Activated T-helper 17 cell treated with anti-CD3 and anti-CD28 coated beads, Interleukin-2, amount 50 U/mL, for 72 hours (primary cell): ENCODE results near the gene KRTAP5-8. TPM values are rescaled to one million over a fixed set of nuclear protein-coding genes. Genes with fewer than 3 reads are reported as not detected.

ENCODE experiments used
- ATAC-seq: fragments of 150-1000 bp; cut with Tn5 transposase; replicated peaks from 2 replicates; pipeline ENCODE4 v1.10.0; 2021; ENCODE audit warnings: mild to moderate bottlenecking, moderate library complexity
- H3K27ac Mint-ChIP-seq: one replicate; pipeline ENCODE4 v1.8.0; 2022; ENCODE audit warnings: mixed read lengths
- H3K27me3 Mint-ChIP-seq: one replicate; pipeline ENCODE4 v1.8.0; 2022; ENCODE audit warnings: mixed read lengths
- H3K36me3 Mint-ChIP-seq: one replicate; pipeline ENCODE4 v1.8.0; 2022; ENCODE audit warnings: low read depth, mild to moderate bottlenecking, mixed read lengths
- H3K4me1 Mint-ChIP-seq: one replicate; pipeline ENCODE4 v1.8.0; 2022; ENCODE audit warnings: mixed read lengths
- H3K4me3 Mint-ChIP-seq: one replicate; pipeline ENCODE4 v1.8.0; 2022; ENCODE audit warnings: mild to moderate bottlenecking, mixed read lengths
- H3K9me3 Mint-ChIP-seq: one replicate; pipeline ENCODE4 v1.8.0; 2022; ENCODE audit warnings: mixed read lengths
- total RNA-seq, 2 donors: library from RNA; stranded (reverse); gene quantifications; one replicate each; pipeline ENCODE4 v1.2.3, GENCODE V29; 2022

Gene KRTAP5-8
- total RNA-seq, 2 donors from 2014 or later, result 0.50 TPM; not detected in 1

DNA sequence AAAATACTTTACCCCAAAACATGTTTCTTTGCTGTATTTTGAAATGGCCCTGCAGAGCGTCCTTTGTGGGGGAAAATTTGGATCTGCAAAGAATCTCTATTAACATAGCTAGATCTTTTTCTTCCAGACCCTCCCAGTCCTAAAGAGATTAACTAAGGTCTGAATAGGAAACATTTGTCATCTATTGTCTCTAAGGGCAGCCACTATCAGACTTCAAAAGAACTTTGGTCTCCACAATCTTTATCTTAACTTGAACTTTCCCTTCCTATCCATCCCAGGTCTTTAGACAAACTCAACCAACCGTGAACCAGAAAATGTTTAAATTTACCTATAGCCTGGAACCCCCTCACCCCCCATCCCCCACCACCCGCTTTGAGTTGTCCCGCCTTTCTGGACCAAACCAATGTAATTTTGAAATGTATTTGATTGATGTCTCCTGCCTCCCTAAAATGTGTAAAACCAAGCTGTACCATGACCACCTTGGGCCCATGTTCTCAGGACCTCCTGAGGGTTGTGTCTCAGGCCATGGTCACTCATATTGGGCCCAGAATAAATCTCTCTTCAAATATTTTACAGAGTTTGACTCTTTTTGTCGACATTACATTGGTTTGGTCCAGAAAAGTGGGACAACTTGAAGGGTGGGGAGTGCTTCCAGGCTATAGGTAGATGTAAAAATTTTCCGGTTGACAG is 6.8 kb downstream of the KRTAP5-8 start:
- Mint-ChIP-seq H3K27me3 (peaks cover 52% of the 10 kb centered on the region), H3K36me3 (no peaks in the 10 kb centered on the region), H3K4me3 (no peak overlapping the region), H3K27ac (no peak overlapping the region), H3K4me1 (peaks cover 18% of the 10 kb centered on the region), H3K9me3 (peaks cover 5% of the 10 kb centered on the region)
- no peak for ATAC-seq

GRCh38 chr11:71545405-71545966 is 7.7 kb downstream of the KRTAP5-8 start:
- H3K4me3 Mint-ChIP-seq, result no peak overlapping the region
- peaks cover 5% of the 10 kb centered on the region for H3K9me3 Mint-ChIP-seq
- H3K4me1 Mint-ChIP-seq, result peaks cover 18% of the 10 kb centered on the region
- H3K27ac Mint-ChIP-seq, result no peak overlapping the region
- no peak for ATAC-seq
- H3K36me3 Mint-ChIP-seq, result no peaks in the 10 kb centered on the region
- H3K27me3 Mint-ChIP-seq, result peaks cover 56% of the 10 kb centered on the region

DNA sequence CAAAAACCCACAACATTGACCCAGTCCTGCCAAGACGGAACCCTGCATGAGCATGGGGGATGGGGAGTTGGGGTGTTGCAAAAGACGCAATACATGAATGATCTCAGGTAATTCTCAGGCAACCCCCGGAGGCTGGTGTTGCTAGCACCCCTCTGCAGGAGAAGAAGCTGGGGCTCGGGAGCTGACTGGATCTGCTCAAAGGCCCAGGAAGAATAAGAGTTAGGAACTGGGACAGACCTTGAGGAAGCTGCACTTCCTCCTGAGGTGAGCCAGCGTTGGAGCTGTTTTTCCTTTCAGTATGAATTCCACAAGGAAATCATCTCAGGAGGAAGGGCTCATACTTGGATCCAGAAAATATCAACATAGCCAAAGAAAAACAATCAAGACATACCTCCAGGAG is 10.3 kb downstream of the KRTAP5-8 start, which contains the start of gene KRTAP5-9:
TSS of gene KRTAP5-9 (plus strand) at position 301 of the 400 bp plus-strand sequence. CDS start 238 bp downstream, outside the sequence.
- no peak for ATAC-seq
- peaks cover 38% of the 10 kb centered on the region for H3K27me3 Mint-ChIP-seq
- no peak within 1 kb of the TSS for H3K27ac Mint-ChIP-seq
- H3K4me3 Mint-ChIP-seq, result no peak within 1 kb of the TSS
- no peaks in the 10 kb centered on the region for H3K9me3 Mint-ChIP-seq
- H3K36me3 Mint-ChIP-seq, result no peaks in the 10 kb centered on the region
- H3K4me1 Mint-ChIP-seq, result peaks cover 10% of the 10 kb centered on the region

- no peaks in the 10 kb centered on the region for H3K9me3 Mint-ChIP-seq
- ATAC-seq, result no peak
- H3K4me3 Mint-ChIP-seq, result no peak overlapping the region
- H3K4me1 Mint-ChIP-seq, result peaks cover 4% of the 10 kb centered on the region
- H3K36me3 Mint-ChIP-seq, result no peaks in the 10 kb centered on the region
- H3K27ac Mint-ChIP-seq, result no peak overlapping the region
- peaks cover 38% of the 10 kb centered on the region for H3K27me3 Mint-ChIP-seq
Observed at GRCh38 chr11:71548716-71549151, 10.9 kb downstream of the KRTAP5-8 start.

- Mint-ChIP-seq H3K9me3 (no peaks in the 10 kb centered on the region), H3K27ac (no peak overlapping the region), H3K27me3 (peaks cover 28% of the 10 kb centered on the region), H3K4me1 (no peaks in the 10 kb centered on the region), H3K36me3 (no peaks in the 10 kb centered on the region), H3K4me3 (no peak overlapping the region)
- peak; percentile 45 for ATAC-seq
Observed at GRCh38 chr11:71551711-71552110, 13.9 kb downstream of the KRTAP5-8 start.

DNA sequence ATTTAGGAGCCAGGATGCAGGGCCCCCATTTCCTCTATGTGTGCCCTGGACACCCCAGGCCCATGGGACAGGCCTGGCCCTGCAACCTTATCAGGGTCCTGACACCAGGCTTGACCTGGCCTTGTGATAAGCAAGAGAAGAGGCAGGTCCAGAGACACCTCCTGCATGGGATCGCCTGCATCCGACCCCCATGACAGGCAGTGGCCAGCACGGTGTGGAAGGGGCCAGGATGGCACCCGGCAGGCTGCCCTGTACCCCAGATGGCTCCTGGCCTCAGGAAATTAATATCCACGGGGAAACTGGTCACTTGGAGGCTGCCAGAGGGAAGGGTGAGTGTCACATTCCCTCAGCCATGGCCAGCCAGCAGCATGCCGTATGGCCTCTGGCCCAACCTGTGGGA is 17.2 kb downstream of the KRTAP5-8 start:
- H3K27ac Mint-ChIP-seq, result no peak overlapping the region
- no peak overlapping the region for H3K4me3 Mint-ChIP-seq

DNA sequence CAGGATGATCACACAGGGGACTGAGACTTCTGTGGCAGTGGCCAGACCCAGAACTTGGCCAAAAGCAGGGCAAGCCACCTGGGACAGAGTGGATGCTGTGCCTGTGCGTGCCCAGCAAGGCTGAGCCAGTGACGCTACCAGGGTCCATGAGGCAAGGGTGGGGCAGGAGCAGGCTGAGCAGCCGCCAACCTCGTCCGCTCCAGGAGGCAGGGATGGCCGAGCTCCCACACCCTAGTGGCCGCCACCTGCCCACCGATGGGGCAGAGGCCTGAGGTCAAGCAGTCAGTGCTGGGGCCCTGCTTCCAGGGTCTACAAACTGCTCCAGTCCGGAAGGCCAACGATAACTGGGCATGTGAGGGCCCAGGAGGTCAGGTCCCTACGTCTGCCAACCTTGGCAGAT is 17.7 kb downstream of the KRTAP5-8 start:
- Mint-ChIP-seq H3K9me3 (no peaks in the 10 kb centered on the region), H3K4me3 (no peak overlapping the region), H3K27ac (no peak overlapping the region), H3K27me3 (peaks cover 14% of the 10 kb centered on the region), H3K4me1 (no peaks in the 10 kb centered on the region), H3K36me3 (no peaks in the 10 kb centered on the region)
- no peak for ATAC-seq

More for the DNA sequence above, 17.2 kb downstream of the KRTAP5-8 start:
- H3K4me1 Mint-ChIP-seq, result no peaks in the 10 kb centered on the region
- H3K27me3 Mint-ChIP-seq, result peaks cover 19% of the 10 kb centered on the region
- no peaks in the 10 kb centered on the region for H3K9me3 Mint-ChIP-seq
- H3K36me3 Mint-ChIP-seq, result no peaks in the 10 kb centered on the region
- ATAC-seq, result no peak

DNA sequence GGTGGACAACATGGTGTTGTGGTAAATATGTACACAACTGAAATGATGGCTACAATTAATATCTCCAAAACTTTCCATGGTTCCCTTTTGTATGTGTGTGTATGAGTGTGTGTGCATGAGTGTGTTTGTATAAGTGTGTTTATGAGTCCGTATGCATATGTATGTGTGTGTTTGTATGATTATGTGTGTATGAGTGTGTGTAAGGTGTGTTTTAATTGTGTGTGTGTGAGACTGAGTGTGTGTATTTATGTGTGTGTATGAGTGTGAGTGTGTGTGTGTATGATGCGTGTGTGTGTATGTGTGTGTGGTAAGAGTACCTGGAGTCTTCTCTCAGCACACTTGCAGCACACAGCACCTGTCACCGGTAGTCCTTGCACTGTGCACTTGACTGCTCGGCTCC is 18.2 kb downstream of the KRTAP5-8 start:
- no peak overlapping the region for H3K4me3 Mint-ChIP-seq
- ATAC-seq, result no peak
- H3K9me3 Mint-ChIP-seq, result no peaks in the 10 kb centered on the region
- H3K36me3 Mint-ChIP-seq, result no peaks in the 10 kb centered on the region
- H3K27me3 Mint-ChIP-seq, result peaks cover 16% of the 10 kb centered on the region
- no peak overlapping the region for H3K27ac Mint-ChIP-seq
- no peaks in the 10 kb centered on the region for H3K4me1 Mint-ChIP-seq

DNA sequence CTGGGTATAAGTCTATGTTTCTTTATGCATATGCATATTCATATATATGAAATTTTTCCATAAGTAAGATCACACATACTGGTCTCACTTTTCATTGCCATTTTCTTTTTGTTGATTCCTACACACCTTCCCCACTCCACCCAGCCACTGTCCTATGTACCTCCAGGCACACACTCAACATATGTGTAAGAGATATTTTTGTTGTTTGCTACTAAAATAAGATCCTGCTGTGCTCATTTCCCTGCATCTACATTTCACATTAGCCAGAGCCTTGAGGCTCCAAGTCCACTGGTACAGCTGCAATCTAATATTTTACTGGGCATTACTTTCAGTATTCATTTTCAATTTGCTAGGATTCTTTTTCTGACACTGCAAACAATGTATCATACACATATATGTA is 19.4 kb downstream of the KRTAP5-8 start:
- ATAC-seq, result no peak
- peaks cover 24% of the 10 kb centered on the region for H3K27me3 Mint-ChIP-seq
- H3K27ac Mint-ChIP-seq, result no peak overlapping the region
- H3K4me3 Mint-ChIP-seq, result no peak overlapping the region
- no peaks in the 10 kb centered on the region for H3K36me3 Mint-ChIP-seq
- H3K4me1 Mint-ChIP-seq, result no peaks in the 10 kb centered on the region
- H3K9me3 Mint-ChIP-seq, result no peaks in the 10 kb centered on the region

DNA sequence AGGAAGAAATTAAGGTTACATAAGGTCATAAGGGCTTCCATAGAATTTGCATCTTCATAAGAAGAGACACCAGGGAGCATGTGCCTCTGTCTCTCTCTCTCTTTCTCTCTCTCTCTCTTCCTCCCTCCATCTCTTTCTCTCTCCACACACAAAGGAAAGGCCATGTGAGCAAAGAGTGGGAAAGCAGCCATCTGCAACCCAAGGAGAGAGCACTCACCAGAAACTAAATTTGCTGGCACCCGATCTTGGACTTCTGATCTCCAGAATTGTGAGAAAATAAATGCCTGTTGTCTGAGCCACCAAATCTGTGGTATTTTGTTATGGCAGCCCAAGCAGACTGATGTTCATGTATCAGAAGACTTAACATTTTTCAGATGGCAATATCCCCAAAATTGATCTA is 21.2 kb downstream of the KRTAP5-8 start:
- H3K9me3 Mint-ChIP-seq, result no peaks in the 10 kb centered on the region
- ATAC-seq, result no peak

DNA sequence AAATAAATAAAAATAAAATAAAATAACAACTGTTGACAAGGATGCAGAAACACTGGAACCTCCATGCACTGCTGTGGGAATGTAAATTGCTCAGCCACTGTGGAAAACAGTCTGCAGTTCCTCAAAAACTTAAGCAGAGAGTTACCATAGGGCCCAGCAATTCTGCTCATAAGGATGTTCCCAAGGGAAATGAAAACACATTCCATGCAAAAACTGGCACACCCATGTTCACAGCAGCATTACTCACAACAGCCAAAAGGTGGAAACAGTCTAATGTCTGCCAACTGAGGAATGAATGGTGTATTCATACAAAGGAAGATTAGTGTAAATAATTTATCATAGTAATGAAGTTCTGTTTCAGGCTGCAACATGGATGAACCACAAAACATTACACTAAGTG is 24.3 kb downstream of the KRTAP5-8 start:
- H3K27me3 Mint-ChIP-seq, result peaks cover 44% of the 10 kb centered on the region
- no peak overlapping the region for H3K4me3 Mint-ChIP-seq

More for the DNA sequence above, 21.2 kb downstream of the KRTAP5-8 start:
- no peak overlapping the region for H3K4me3 Mint-ChIP-seq
- peaks cover 5% of the 10 kb centered on the region for H3K4me1 Mint-ChIP-seq
- no peak overlapping the region for H3K27ac Mint-ChIP-seq
- H3K27me3 Mint-ChIP-seq, result peaks cover 37% of the 10 kb centered on the region
- no peaks in the 10 kb centered on the region for H3K36me3 Mint-ChIP-seq

GRCh38 chr11:71563406-71563805 is 25.6 kb downstream of the KRTAP5-8 start:
- H3K27ac Mint-ChIP-seq, result no peak overlapping the region
- peak; percentile 57 for ATAC-seq

More for the DNA sequence above, 24.3 kb downstream of the KRTAP5-8 start:
- Mint-ChIP-seq H3K27ac (no peak overlapping the region), H3K9me3 (no peaks in the 10 kb centered on the region), H3K36me3 (no peaks in the 10 kb centered on the region), H3K4me1 (peaks cover 5% of the 10 kb centered on the region)
- ATAC-seq, result no peak

GRCh38 chr11:71564430-71564829 is 26.6 kb downstream of the KRTAP5-8 start:
- no peak for ATAC-seq
- H3K9me3 Mint-ChIP-seq, result no peaks in the 10 kb centered on the region
- peaks cover 5% of the 10 kb centered on the region for H3K4me1 Mint-ChIP-seq
- H3K4me3 Mint-ChIP-seq, result no peak overlapping the region
- H3K36me3 Mint-ChIP-seq, result no peaks in the 10 kb centered on the region
- H3K27me3 Mint-ChIP-seq, result peaks cover 39% of the 10 kb centered on the region
- no peak overlapping the region for H3K27ac Mint-ChIP-seq

More at GRCh38 chr11:71563406-71563805, 25.6 kb downstream of the KRTAP5-8 start:
- Mint-ChIP-seq H3K27me3 (peaks cover 39% of the 10 kb centered on the region), H3K9me3 (no peaks in the 10 kb centered on the region), H3K36me3 (no peaks in the 10 kb centered on the region), H3K4me3 (no peak overlapping the region), H3K4me1 (peaks cover 5% of the 10 kb centered on the region)

DNA sequence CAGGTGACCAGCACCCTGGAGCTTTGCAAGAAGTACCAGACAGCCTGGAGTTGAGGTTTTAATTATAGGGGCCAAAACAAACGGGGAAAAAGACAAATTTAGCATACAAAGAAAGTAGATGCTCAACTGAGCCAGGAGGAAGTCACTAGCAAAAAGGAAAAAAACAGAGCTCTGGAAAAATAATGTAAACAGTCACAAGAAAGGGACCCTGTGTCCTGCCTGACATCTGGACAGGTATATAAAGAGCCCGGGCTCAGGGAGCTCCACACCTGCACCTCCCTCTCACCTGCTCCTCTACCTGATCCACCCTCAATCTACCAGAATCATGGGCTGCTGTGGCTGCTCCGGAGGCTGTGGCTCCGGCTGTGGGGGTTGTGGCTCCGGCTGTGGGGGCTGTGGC is 27.4 kb downstream of the KRTAP5-8 start, which contains the start of gene KRTAP5-10:
TSS of gene KRTAP5-10 (plus strand) at position 301 of the 400 bp plus-strand sequence. CDS start at position 326, 25 bp downstream.
- no peak for ATAC-seq
- Mint-ChIP-seq H3K27me3 (peaks cover 39% of the 10 kb centered on the region), H3K9me3 (no peaks in the 10 kb centered on the region), H3K36me3 (no peaks in the 10 kb centered on the region), H3K4me1 (peaks cover 5% of the 10 kb centered on the region), H3K27ac (no peak within 1 kb of the TSS), H3K4me3 (no peak within 1 kb of the TSS)

DNA sequence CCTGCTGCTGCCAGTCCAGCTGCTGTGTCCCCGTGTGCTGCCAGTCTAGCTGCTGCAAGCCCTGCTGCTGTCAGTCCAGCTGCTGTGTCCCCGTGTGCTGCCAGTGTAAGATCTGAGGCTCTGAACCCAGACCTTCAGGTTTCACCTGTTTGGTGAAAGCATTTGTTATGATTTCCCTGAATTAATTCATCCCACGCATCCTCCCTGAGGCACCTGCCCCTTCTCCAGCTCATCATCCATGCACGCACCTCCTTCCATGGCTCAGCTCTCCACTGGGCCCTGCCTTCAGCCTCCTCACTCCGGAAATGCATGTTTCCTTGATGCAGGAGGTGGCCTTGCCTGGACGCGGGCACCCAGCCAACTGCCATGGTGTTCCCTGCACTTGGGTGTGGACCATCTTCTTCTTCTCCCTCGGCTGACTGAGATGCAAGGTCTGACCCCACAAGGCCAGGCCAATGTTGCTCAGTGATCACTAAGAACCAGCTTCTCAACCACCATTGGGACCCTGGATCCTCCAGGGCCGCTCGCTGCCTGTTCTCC is 28.3 kb downstream of the KRTAP5-8 start:
- peaks cover 41% of the 10 kb centered on the region for H3K27me3 Mint-ChIP-seq
- H3K4me1 Mint-ChIP-seq, result peaks cover 5% of the 10 kb centered on the region
- no peak for ATAC-seq
- H3K27ac Mint-ChIP-seq, result no peak overlapping the region
- H3K9me3 Mint-ChIP-seq, result no peaks in the 10 kb centered on the region
- H3K36me3 Mint-ChIP-seq, result no peaks in the 10 kb centered on the region
- no peak overlapping the region for H3K4me3 Mint-ChIP-seq
